Epithelial cell of esophagus (primary cell): ENCODE results near the gene ARMH3.
"Not testable (repeated sequence)": the region's sequence is repeated elsewhere in the genome, so short reads cannot be mapped to it uniquely, and the experiment has no call there.

Experiments used
- DNase-seq: peaks from one replicate; pipeline ENCODE4 v3.0.0; 2010; ENCODE audit warnings: low read depth
- H3K4me3 ChIP-seq: 2 replicates; pipeline ENCODE4 v1.5.1; 2011; ENCODE audit warnings: mild to moderate bottlenecking, low read length, control low read depth
- CTCF ChIP-seq: IDR thresholded peaks from 2 replicates; pipeline ENCODE4 v1.5.1; 2011; ENCODE audit warnings: low read depth, mild to moderate bottlenecking, low read length, control low read depth, inconsistent platforms; ENCODE audit not compliant: insufficient read depth; ENCODE audit errors: missing control alignments

The ARMH3 gene

GRCh38 chr10:101993221-101993620 lies 62.8 kb downstream of the ARMH3 start:
- no peak for TF ChIP-seq CTCF
- DNase-seq: no peak
- H3K4me3 ChIP-seq: no peak overlapping the region

DNA sequence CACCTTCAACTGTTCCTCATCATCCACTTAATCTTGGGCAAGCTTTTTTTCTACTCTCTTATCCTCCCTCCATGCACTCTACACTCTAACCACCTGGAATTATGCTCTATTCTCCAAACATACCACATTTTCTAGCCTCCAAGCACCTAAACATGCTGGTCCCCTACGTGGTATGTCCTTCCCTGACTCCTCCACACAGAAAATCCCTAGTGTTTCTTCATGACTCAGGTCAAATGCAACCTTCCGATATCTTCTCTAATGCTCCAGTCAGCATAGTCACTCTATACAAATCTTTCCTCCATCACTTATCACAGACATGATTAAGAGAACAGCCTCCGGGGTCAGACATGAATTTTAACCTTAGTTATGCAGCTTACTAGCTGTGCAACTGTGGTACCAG lies 68.8 kb downstream of the ARMH3 start:
- no peak overlapping the region for H3K4me3 ChIP-seq
- TF ChIP-seq CTCF: no peak
- no peak for DNase-seq

GRCh38 chr10:101986624-101986971 lies 69.4 kb downstream of the ARMH3 start:
- no peak for DNase-seq

DNA sequence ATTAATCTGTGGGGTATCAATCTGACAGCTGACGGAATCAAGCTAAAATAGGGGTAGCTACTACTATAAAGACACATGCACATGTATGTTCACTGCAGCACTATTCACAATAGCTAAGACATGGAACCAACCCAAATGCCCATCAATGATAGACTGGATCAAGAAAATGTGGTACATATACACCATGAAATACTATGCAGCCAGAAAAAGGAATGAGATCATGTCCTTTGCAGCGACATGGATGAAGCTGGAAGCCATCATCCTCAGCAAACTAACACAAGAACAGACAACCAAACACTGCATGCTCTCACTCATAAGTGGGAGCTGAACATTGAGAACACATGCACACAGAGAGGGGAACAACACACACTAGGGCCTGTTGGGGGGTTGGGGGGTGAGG lies 75.3 kb downstream of the ARMH3 start:
- DNase-seq, H3K4me3 ChIP-seq: not testable (repeated sequence)

More at GRCh38 chr10:101986624-101986971, 69.4 kb downstream of the ARMH3 start:
- no peak overlapping the region for H3K4me3 ChIP-seq
- TF ChIP-seq CTCF: no peak

GRCh38 chr10:101974091-101974971 lies 81.6 kb downstream of the ARMH3 start:
- DNase-seq: no peak
- no peak overlapping the region for H3K4me3 ChIP-seq
- no peak for TF ChIP-seq CTCF

DNA sequence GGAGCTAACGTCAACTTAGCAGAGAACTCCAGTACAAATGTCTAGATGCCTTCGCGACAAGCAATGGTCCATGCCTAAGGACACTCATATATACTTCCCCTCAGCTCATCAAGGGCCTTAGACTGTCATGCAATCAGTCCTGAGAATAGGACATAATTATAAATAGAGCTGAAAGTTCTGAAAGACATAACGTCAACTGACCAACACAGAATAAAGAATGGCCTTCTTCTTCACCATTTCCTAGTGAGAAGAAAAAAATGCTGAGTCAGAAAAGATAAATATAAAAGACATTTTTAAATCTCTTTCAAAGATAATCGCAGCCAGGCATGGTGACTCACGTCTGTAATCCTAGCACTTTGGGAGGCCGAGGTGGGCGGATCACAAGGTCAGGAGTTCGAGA lies 83.2 kb downstream of the ARMH3 start:
- H3K4me3 ChIP-seq: no peak overlapping the region
- TF ChIP-seq CTCF: no peak
- DNase-seq: no peak

DNA sequence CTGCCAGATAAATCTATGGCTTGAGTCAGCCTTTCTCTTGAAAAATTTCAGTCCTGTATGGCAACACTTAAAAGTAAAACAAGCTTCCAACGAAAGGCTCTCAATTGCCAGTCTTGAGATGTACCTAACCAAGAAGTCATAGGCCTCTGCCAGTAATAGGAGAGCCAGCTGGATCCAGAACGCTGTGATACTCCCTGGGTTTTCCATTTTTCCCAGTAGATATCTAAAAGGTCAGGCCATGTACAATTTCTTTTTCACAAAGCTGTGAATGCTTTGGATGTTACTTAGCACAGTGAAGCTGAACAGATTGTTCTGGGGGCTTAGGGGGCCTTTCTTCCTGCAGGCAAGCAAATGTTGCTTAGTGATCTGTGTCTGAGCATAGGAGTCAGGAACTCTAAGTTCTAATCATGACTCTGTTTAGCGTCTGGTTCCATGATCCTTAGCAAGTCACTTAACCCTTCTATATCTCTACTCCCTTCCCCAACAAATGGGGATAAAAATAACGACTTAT lies 86.5 kb downstream of the ARMH3 start:
- TF ChIP-seq CTCF: no peak
- no peak for DNase-seq
- no peak overlapping the region for H3K4me3 ChIP-seq
